DLD1 (cell line): ENCODE measurements around the gene ZNF276.
"Not testable (repeated sequence)": the region's sequence is repeated elsewhere in the genome, so short reads cannot be mapped to it uniquely, and the experiment has no call there.

Experiments used
- in situ Hi-C: cut with HindIII; loops from 2 replicates; pipeline ENCODE4 v1.10.0; 2017; ENCODE audit warnings: low sequenced_read_pairs

The ZNF276 gene

DNA sequence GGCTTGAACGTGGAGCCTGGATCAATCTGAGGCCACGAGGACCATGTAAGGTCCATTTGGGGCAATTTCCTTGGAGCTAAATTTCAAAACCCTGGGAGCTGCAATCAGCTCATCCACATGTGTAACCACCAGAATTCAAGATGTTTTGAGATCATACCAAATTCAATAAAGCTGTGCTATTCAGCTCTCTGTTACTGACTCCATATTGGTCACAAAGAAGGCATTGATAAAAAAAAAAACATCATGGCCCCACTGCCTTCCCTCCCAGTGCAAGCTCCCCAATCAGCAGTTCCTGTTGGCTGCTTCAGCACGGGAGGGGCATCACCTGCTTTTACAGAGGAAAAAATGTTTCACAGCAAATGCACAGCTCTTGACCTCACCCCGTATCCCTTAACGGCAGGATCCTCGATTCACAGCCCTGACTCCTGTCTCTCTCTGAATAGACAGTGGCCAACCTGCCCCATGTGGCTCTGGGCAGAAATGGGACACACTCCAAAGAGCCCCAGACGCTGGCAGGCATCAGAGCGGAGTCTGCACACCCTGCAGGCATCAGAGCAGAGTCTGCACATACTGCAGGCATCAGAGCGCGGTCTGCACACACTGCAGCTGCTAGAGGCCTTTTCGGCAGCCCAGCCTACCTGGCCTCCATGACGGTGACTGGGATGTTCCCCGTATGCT lies 58.0 kb downstream of the ZNF276 start:
- in situ Hi-C loops, result no loop called here

DNA sequence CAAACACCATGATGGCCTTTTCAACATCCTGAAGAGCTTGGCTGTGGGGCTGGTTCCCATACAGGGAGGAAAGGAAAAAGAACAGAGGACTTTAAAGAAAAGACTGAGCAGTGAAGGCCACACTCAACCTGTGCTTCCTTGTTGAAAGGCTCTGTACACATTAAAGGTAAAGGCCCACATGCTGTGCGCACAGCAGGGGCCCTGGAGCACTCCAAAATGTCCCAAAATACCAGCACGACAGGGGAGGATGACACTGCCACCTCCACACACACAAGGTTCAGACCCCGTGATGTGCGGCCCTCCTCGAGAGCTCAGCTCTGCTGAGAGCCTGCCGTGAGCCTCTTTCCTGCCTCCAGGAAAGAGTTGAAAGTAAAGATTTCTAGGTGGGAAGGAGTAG lies 58.6 kb downstream of the ZNF276 start:
- in situ Hi-C loops, result no loop called here

- in situ Hi-C loops, result no loop called here
Measured at GRCh38 chr16:89782489-89782888, 61.2 kb downstream of the ZNF276 start.

GRCh38 chr16:89783952-89784351 lies 62.6 kb downstream of the ZNF276 start:
- in situ Hi-C loops, result not testable (repeated sequence)

DNA sequence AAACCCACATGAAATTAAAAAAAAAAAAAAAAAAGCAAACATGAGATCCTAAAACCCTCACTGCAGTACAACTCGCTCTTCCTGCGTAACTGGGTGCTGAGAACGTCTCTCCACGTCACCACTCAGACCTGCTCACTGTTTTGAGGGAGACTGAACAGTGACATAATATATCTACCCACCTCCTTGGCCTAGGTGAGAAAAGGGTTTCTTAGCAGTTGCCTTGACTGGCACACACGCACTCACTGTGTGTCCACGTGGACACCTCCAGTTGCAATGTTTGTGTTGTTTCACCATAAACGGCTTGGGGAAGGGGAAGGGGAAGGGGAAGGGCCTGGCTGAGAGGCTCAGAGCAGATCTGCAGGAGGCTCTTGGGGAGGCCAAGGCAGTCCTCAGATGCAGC lies 63.1 kb downstream of the ZNF276 start:
- in situ Hi-C loops, result no loop called here

GRCh38 chr16:89785523-89786155 lies 64.3 kb downstream of the ZNF276 start:
- in situ Hi-C loops, result no loop called here

GRCh38 chr16:89786474-89787364 lies 65.4 kb downstream of the ZNF276 start:
- in situ Hi-C loops, result no loop called here

- in situ Hi-C loops, result no loop called here
Measured at GRCh38 chr16:89787365-89787805, 66.0 kb downstream of the ZNF276 start.
